GM06990 (cell line): ENCODE measurements around the gene TMEM132C.

Source experiments
- DNase-seq: peaks from one replicate; pipeline ENCODE4 v3.0.0-alpha.2; 2011; ENCODE audit not compliant: insufficient read length; ENCODE audit errors: extremely low read depth
- H3K27me3 ChIP-seq: replicated peaks from 2 replicates; pipeline ENCODE4 v1.6.0; 2011; ENCODE audit warnings: low read length; ENCODE audit not compliant: control insufficient read depth, insufficient read depth
- H3K36me3 ChIP-seq: 2 replicates; pipeline ENCODE4 v1.5.1; 2011; ENCODE audit warnings: low read length; ENCODE audit not compliant: control insufficient read depth, insufficient read depth
- H3K4me3 ChIP-seq: replicated peaks from 2 replicates; pipeline ENCODE4 v1.5.1; 2011; ENCODE audit warnings: low read depth, mild to moderate bottlenecking, control low read depth, low read length
- CTCF ChIP-seq: IDR thresholded peaks from 2 replicates; pipeline ENCODE4 v1.5.1; 2011; ENCODE audit warnings: low read length, control low read depth, mild to moderate bottlenecking, inconsistent platforms; ENCODE audit not compliant: insufficient read depth, poor library complexity, severe bottlenecking

TMEM132C gene

GRCh38 chr12:128571906-128572810 lies 305.2 kb downstream of the TMEM132C start:
- Histone ChIP-seq H3K27me3 (no peaks in the 10 kb centered on the region), H3K4me3 (no peak overlapping the region), H3K36me3 (no peaks in the 10 kb centered on the region)
- no peak for TF ChIP-seq CTCF
- no peak for DNase-seq

- Histone ChIP-seq H3K36me3 (no peaks in the 10 kb centered on the region), H3K27me3 (no peaks in the 10 kb centered on the region), H3K4me3 (no peak overlapping the region)
- no peak for DNase-seq
- TF ChIP-seq CTCF: no peak
Measured at GRCh38 chr12:128573907-128574306, 306.9 kb downstream of the TMEM132C start.

- no peak overlapping the region for H3K4me3 ChIP-seq
- DNase-seq: no peak
- H3K36me3 ChIP-seq: no peaks in the 10 kb centered on the region
- no peak for TF ChIP-seq CTCF
- no peaks in the 10 kb centered on the region for H3K27me3 ChIP-seq
Measured at GRCh38 chr12:128578045-128578444, 311.1 kb downstream of the TMEM132C start.

GRCh38 chr12:128581321-128581761 lies 314.4 kb downstream of the TMEM132C start:
- DNase-seq: no peak
- TF ChIP-seq CTCF: no peak
- Histone ChIP-seq H3K4me3 (no peak overlapping the region), H3K27me3 (no peaks in the 10 kb centered on the region), H3K36me3 (no peaks in the 10 kb centered on the region)

- Histone ChIP-seq H3K36me3 (no peaks in the 10 kb centered on the region), H3K4me3 (no peak overlapping the region), H3K27me3 (no peaks in the 10 kb centered on the region)
- no peak for DNase-seq
- TF ChIP-seq CTCF: peak; percentile 19
Measured at GRCh38 chr12:128583453-128583852, 316.5 kb downstream of the TMEM132C start.
